HCT116 (cell line): ENCODE measurements around the gene MAGEB2. TPM values are rescaled to one million over a fixed set of nuclear protein-coding genes. Genes with fewer than 3 reads are reported as not detected.

Experiments
- ATAC-seq: fragments of 200-7000 bp; cut with Tn5 transposase; 2 replicates; pipeline ENCODE4 v1.9.1; 2020; ENCODE audit warnings: mild to moderate bottlenecking, moderate library complexity
- BruUV-seq: library from RNA; stranded (reverse); fragments of 400-500 nt; replicated peaks from 2 replicates; lab custom pipeline; 2021; lab: Mats Ljungman, UMichigan
- CTCF ChIA-PET: fragments of 300-600 bp; sonication (Branson Sonifier 250); formaldehyde crosslinking; loops from one replicate; lab custom pipeline; 2021; ENCODE audit warnings: antibody characterized with exemption; lab: Charles Lee
- POLR2A ChIA-PET: fragments of 300-600, 350-600 bp; sonication (Branson Sonifier 250); formaldehyde crosslinking; loops from one replicate; lab custom pipeline; 2021; ENCODE audit warnings: antibody characterized with exemption; lab: Charles Lee
- RAD21 ChIA-PET, 2 experiments: fragments of 300-600 bp; sonication (Branson Sonifier 250); formaldehyde crosslinking; loops; one replicate each; lab custom pipeline; 2023; ENCODE audit warnings: low total read pairs in 2 of 2; ENCODE audit not compliant: uncharacterized antibody in 2 of 2, unreplicated experiment in 2 of 2, low non-redundant PET in 1 of 2; lab: Charles Lee
- DNase-seq: peaks from one replicate; pipeline ENCODE4 v3.0.0-alpha.2; 2010; ENCODE audit warnings: low read depth, low spot score
- H2AFZ ChIP-seq: fragments of 200-600 bp; shearing (Covaris generic), sonication (generic); 2 replicates; pipeline ENCODE4 v1.6.1; 2017; ENCODE audit warnings: low read depth, mixed run types, mixed read lengths, antibody characterized with exemption, low read length; ENCODE audit not compliant: poor library complexity, severe bottlenecking
- H3K27ac ChIP-seq: 2 replicates; pipeline ENCODE4 v1.5.1; 2012; ENCODE audit warnings: low read depth, low read length
- H3K27me3 ChIP-seq: fragments of 200-600 bp; sonication (generic); 2 replicates; pipeline ENCODE4 v1.6.1; 2016; ENCODE audit warnings: mixed run types, low read length, mixed read lengths; ENCODE audit not compliant: insufficient read depth
- H3K36me3 ChIP-seq, 2 experiments: fragments of 200-500 bp in 1 of 2; fragments of 200-600 bp in 1 of 2; sonication (Bioruptor generic) in 1 of 2; sonication (generic) in 1 of 2; 2 replicates each; pipeline versions ENCODE4 v1.5.1 to v1.6.1; 2014 to 2016; ENCODE audit warnings: low read length in 2 of 2, inconsistent platforms in 1 of 2, mixed read lengths in 1 of 2, mixed run types in 1 of 2; ENCODE audit not compliant: insufficient read depth in 2 of 2, control insufficient read depth in 1 of 2
- H3K4me1 ChIP-seq, 2 experiments: fragments of 200-600 bp in 1 of 2; sonication (generic) in 1 of 2; 2 replicates each; pipeline versions ENCODE4 v1.5.1 to v1.6.1; 2012 to 2017; ENCODE audit warnings: low read length in 2 of 2, inconsistent platforms in 1 of 2, mild to moderate bottlenecking in 1 of 2, mixed read lengths in 1 of 2, mixed run types in 1 of 2, moderate library complexity in 1 of 2; ENCODE audit not compliant: insufficient read depth in 2 of 2, control insufficient read depth in 1 of 2
- H3K4me2 ChIP-seq: fragments of 200-600 bp; sonication (generic); 2 replicates; pipeline ENCODE4 v1.6.1; 2017; ENCODE audit warnings: mixed run types, low read length, mixed read lengths
- H3K4me3 ChIP-seq, 2 experiments: fragments of 200-600 bp in 1 of 2; sonication (generic) in 1 of 2; replicated peaks in 1 of 2; 2 replicates each; pipeline ENCODE4 v1.5.1; 2011 to 2016; ENCODE audit warnings: low read length in 2 of 2, control low read depth in 1 of 2, low read depth in 1 of 2, mild to moderate bottlenecking in 1 of 2, mixed read lengths in 1 of 2, mixed run types in 1 of 2
- H3K79me2 ChIP-seq: fragments of 200-600 bp; sonication (generic); 2 replicates; pipeline ENCODE4 v1.6.1; 2017; ENCODE audit warnings: mild to moderate bottlenecking, mixed run types, low read length, moderate library complexity, mixed read lengths; ENCODE audit not compliant: insufficient read depth
- H3K9ac ChIP-seq: fragments of 200-600 bp; sonication (generic); 2 replicates; pipeline ENCODE4 v1.6.1; 2016; ENCODE audit warnings: low read length, mixed read lengths
- H3K9me2 ChIP-seq: fragments of 200-600 bp; sonication (generic), shearing (Covaris generic); 2 replicates; pipeline ENCODE4 v1.6.1; 2017; ENCODE audit warnings: mixed run types, mild to moderate bottlenecking, moderate library complexity; ENCODE audit not compliant: insufficient read depth
- H3K9me3 ChIP-seq, 2 experiments: fragments of 200-500 bp in 1 of 2; fragments of 200-600 bp in 1 of 2; sonication (Bioruptor generic) in 1 of 2; sonication (generic) in 1 of 2; 2 replicates each; pipeline ENCODE4 v1.6.1; 2014 to 2017; ENCODE audit warnings: low read length in 2 of 2, mixed read lengths in 2 of 2, inconsistent platforms in 1 of 2, low read depth in 1 of 2, mild to moderate bottlenecking in 1 of 2, mixed run types in 1 of 2, moderate library complexity in 1 of 2; ENCODE audit not compliant: control insufficient read depth in 1 of 2, insufficient read depth in 1 of 2
- H4K20me1 ChIP-seq: fragments of 200-600 bp; sonication (generic), shearing (Covaris generic); 2 replicates; pipeline ENCODE4 v1.6.1; 2017; ENCODE audit warnings: mixed run types, mild to moderate bottlenecking, moderate library complexity; ENCODE audit not compliant: insufficient read depth
- FOSL1 ChIP-seq: IDR thresholded peaks from 2 replicates; pipeline ENCODE4 v1.6.1; 2012; ENCODE audit warnings: low read depth
- TCF7L2 ChIP-seq: IDR thresholded peaks from 2 replicates; pipeline ENCODE4 v1.7.0; 2011; ENCODE audit warnings: borderline replicate concordance, inconsistent platforms; ENCODE audit not compliant: insufficient read depth, insufficient read length; ENCODE audit errors: extremely low read depth
- intact Hi-C: fragments of 100-400 bp; cut with micrococcal nuclease; formaldehyde crosslinking; loops from 2 replicates; pipeline ENCODE4 v1.10.0; 2022
- total RNA-seq: library from RNA; stranded (reverse); gene quantifications from one replicate; pipeline ENCODE4 v1.2.1, GENCODE V29; 2021; ENCODE audit not compliant: unreplicated experiment
- TF ChIP-seq, protein P1 (sequence below): IDR thresholded peaks from 2 replicates; pipeline ENCODE4 v1.6.1; 2012
- TF ChIP-seq, protein P2 (sequence below), 3 experiments: fragments of 200-600 bp in 1 of 3; sonication (generic) in 1 of 3; IDR thresholded peaks in 2 of 3; conservative IDR thresholded peaks in 1 of 3; 2 replicates each; pipeline ENCODE4 v1.5.1; 2012 to 2017; ENCODE audit warnings: low read depth in 2 of 3, low read length in 2 of 3, antibody characterized with exemption in 1 of 3, borderline replicate concordance in 1 of 3, control low read depth in 1 of 3, mild to moderate bottlenecking in 1 of 3, mixed read lengths in 1 of 3, mixed run types in 1 of 3, moderate library complexity in 1 of 3; ENCODE audit not compliant: insufficient read depth in 1 of 3
- TF ChIP-seq, protein P3 (sequence below): IDR thresholded peaks from 2 replicates; pipeline ENCODE4 v1.6.1; 2011; ENCODE audit warnings: mild to moderate bottlenecking, low read length, moderate library complexity; ENCODE audit not compliant: insufficient replicate concordance; ENCODE audit errors: extremely low read depth
- TF ChIP-seq, protein P4 (sequence below): IDR thresholded peaks from 2 replicates; pipeline ENCODE4 v1.6.1; 2012

The MAGEB2 gene
- total RNA-seq, 1 experiment from 2014 or later, result 138 TPM

DNA sequence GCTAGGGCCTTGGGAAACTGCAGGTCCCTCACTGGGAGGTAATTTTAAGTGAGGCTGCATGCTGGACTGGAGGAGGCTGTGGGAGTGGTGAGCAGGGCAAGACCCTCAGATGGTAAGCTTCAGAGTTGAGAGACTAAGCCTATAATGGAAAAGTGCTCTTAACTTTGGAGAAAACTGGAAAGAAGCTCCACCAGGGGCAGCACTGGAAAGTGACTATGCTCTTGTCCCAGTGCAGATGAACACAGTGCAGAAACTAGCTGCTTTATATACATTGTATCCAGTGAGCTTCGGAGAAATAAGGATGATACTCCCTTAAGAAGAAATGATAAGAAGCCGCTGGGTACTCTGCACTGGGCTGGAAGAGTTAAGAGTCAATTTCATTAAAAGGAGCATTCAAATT, 3.2 kb upstream of the MAGEB2 start:
- Histone ChIP-seq H3K4me2 (no peak overlapping the region), H3K27ac (no peak overlapping the region), H2AFZ (no peak overlapping the region), H3K9ac (no peak overlapping the region), H3K36me3 (no peaks in the 10 kb centered on the region), H3K79me2 (peaks cover 19% of the 10 kb centered on the region), H4K20me1 (no peaks in the 10 kb centered on the region), H3K9me3 (no peaks in the 10 kb centered on the region), H3K4me3 (no peak overlapping the region), H3K9me2 (no peaks in the 10 kb centered on the region; the same call in 1 of the 2 replicates)
- DNase-seq, result no peak
- intact Hi-C loops, result no loop called here
- no TSS peak for BruUV-seq
- ChIA-PET RAD21 (no interaction called here), POLR2A (no interaction called here), CTCF (no interaction called here)
- TF ChIP-seq, protein P1, sequence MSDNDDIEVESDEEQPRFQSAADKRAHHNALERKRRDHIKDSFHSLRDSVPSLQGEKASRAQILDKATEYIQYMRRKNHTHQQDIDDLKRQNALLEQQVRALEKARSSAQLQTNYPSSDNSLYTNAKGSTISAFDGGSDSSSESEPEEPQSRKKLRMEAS, result no peak
- TF ChIP-seq, protein P2, sequence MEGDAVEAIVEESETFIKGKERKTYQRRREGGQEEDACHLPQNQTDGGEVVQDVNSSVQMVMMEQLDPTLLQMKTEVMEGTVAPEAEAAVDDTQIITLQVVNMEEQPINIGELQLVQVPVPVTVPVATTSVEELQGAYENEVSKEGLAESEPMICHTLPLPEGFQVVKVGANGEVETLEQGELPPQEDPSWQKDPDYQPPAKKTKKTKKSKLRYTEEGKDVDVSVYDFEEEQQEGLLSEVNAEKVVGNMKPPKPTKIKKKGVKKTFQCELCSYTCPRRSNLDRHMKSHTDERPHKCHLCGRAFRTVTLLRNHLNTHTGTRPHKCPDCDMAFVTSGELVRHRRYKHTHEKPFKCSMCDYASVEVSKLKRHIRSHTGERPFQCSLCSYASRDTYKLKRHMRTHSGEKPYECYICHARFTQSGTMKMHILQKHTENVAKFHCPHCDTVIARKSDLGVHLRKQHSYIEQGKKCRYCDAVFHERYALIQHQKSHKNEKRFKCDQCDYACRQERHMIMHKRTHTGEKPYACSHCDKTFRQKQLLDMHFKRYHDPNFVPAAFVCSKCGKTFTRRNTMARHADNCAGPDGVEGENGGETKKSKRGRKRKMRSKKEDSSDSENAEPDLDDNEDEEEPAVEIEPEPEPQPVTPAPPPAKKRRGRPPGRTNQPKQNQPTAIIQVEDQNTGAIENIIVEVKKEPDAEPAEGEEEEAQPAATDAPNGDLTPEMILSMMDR (IDR thresholded peaks at IDR 0.05 in 2 of 3, conservative IDR thresholded peaks at IDR 0.05 in 1 of 3; ENCODE audit: borderline replicate concordance in 1 of 3, insufficient read depth in 1 of 3, low read depth in 2 of 3, low read length in 2 of 3), result peak in 1 of 3 experiments; percentile 16; a peak in 1 of 6 replicates
- TF ChIP-seq, all 23 proteins: peak for 1
- ATAC-seq, result no peak
- no peaks in the 10 kb centered on the region for H3K27me3 ChIP-seq
- peaks cover 0 to 8% of the 10 kb centered on the region in 2 experiments; a peak in 2 of 4 replicates for H3K4me1 ChIP-seq

DNA sequence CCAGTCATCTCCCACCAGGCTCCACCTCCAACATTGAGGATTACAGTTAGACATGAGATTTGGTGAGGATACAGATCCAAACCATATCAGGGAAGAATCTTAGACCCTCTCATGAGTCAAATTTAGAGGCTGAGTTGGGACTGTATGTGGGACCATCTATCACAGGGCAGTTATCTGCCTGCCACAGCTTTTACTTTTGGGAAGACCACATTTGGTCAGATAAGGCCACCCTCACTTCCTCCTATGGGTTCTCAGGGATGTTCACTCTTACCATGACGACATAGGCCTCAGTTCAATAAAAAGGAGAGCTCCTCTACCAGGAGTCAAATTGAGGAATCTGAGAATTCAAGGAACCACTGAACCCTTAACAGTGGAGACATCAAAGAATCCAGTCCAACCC, 2.1 kb downstream of the MAGEB2 start:
- DNase-seq, result no peak
- Histone ChIP-seq H2AFZ (no peak overlapping the region), H3K27me3 (no peaks in the 10 kb centered on the region), H3K4me2 (no peak overlapping the region), H4K20me1 (no peaks in the 10 kb centered on the region), H3K9ac (no peak overlapping the region), H3K4me1 (peaks cover 0 to 8% of the 10 kb centered on the region in 2 experiments; a peak in 2 of 4 replicates)
- POLR2A ChIA-PET, result no interaction called here
- RAD21 ChIA-PET, result no interaction called here
- CTCF ChIA-PET, result no interaction called here
- intact Hi-C loops, result no loop called here
- TF ChIP-seq TCF7L2, result no peak
- TF ChIP-seq FOSL1, result no peak
- TF ChIP-seq, protein P3, sequence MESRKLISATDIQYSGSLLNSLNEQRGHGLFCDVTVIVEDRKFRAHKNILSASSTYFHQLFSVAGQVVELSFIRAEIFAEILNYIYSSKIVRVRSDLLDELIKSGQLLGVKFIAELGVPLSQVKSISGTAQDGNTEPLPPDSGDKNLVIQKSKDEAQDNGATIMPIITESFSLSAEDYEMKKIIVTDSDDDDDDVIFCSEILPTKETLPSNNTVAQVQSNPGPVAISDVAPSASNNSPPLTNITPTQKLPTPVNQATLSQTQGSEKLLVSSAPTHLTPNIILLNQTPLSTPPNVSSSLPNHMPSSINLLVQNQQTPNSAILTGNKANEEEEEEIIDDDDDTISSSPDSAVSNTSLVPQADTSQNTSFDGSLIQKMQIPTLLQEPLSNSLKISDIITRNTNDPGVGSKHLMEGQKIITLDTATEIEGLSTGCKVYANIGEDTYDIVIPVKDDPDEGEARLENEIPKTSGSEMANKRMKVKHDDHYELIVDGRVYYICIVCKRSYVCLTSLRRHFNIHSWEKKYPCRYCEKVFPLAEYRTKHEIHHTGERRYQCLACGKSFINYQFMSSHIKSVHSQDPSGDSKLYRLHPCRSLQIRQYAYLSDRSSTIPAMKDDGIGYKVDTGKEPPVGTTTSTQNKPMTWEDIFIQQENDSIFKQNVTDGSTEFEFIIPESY, result no peak
- TF ChIP-seq, protein P4, sequence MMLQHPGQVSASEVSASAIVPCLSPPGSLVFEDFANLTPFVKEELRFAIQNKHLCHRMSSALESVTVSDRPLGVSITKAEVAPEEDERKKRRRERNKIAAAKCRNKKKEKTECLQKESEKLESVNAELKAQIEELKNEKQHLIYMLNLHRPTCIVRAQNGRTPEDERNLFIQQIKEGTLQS, result no peak
- TF ChIP-seq, all 23 proteins: peak for 0
- Histone ChIP-seq H3K9me3 (no peaks in the 10 kb centered on the region), H3K9me2 (no peaks in the 10 kb centered on the region), H3K79me2 (peaks cover 44% of the 10 kb centered on the region), H3K27ac (no peak overlapping the region), H3K4me3 (no peak overlapping the region), H3K36me3 (peaks cover 0 to 3% of the 10 kb centered on the region in 2 experiments; a peak in 2 of 4 replicates)
- no peak for ATAC-seq
- no TSS peak for BruUV-seq
